Effector memory CD8-positive, alpha-beta T cell (primary cell): ENCODE data around the gene TSPAN6.

Source experiments
- ATAC-seq: fragments of 150-1000 bp; cut with Tn5 transposase; replicated peaks from 2 replicates; pipeline ENCODE4 v1.10.0; 2021; ENCODE audit warnings: mild to moderate bottlenecking, moderate library complexity
- DNase-seq, 3 experiments: peaks; one replicate each; pipeline ENCODE4 v3.0.0; 2021
- H3K27ac Mint-ChIP-seq, 2 donors: one replicate each; pipeline ENCODE4 v1.8.0; 2022; ENCODE audit warnings: mild to moderate bottlenecking in 2 of 2, mixed read lengths in 2 of 2, moderate library complexity in 2 of 2
- H3K27me3 Mint-ChIP-seq, 2 donors: one replicate each; pipeline ENCODE4 v1.8.0; 2022; ENCODE audit warnings: mixed read lengths in 2 of 2
- H3K36me3 Mint-ChIP-seq: one replicate; pipeline ENCODE4 v1.8.0; 2022; ENCODE audit warnings: mild to moderate bottlenecking, moderate library complexity, mixed read lengths; ENCODE audit not compliant: insufficient read depth
- H3K4me1 Mint-ChIP-seq, 2 donors: one replicate each; pipeline ENCODE4 v1.8.0; 2022; ENCODE audit warnings: low read depth in 2 of 2, mixed read lengths in 2 of 2
- H3K4me3 Mint-ChIP-seq, 2 donors: one replicate each; pipeline ENCODE4 v1.8.0; 2022; ENCODE audit warnings: mild to moderate bottlenecking in 2 of 2, mixed read lengths in 2 of 2, moderate library complexity in 2 of 2
- H3K9me3 Mint-ChIP-seq, 2 donors: one replicate each; pipeline ENCODE4 v1.8.0; 2022; ENCODE audit warnings: mixed read lengths in 2 of 2
- total RNA-seq, 9 experiments: gene quantifications; one replicate each; lab custom pipeline; 2026; lab: John Stamatoyannopoulos, UW

TSPAN6 gene
- total RNA-seq: 0 to 5.3 (median 1.3) reads per million in 9 experiments

- Mint-ChIP-seq H3K9me3 (no peaks in the 10 kb centered on the region), H3K36me3 (peaks cover 6% of the 10 kb centered on the region), H3K27me3 (peaks cover 11 to 21% of the 10 kb centered on the region in 2 donors), H3K27ac (peak within 1 kb of the TSS; percentile 26 to 81), H3K4me1 (peaks cover 0 to 3% of the 10 kb centered on the region in 2 donors), H3K4me3 (peak within 1 kb of the TSS; percentile 80 to 86)
- DNase-seq (peak; percentile 40 to 47 (median 45)), ATAC-seq (peak; percentile 98)
Measured at GRCh38 chrX:100636321-100636991, at the start of gene TSPAN6. TSS of gene TSPAN6 (minus strand) at chrX:100636806. CDS start at chrX:100636694, 112 bp downstream.

GRCh38 chrX:100685997-100686305 is 49.3 kb upstream of the TSPAN6 start:
- ATAC-seq: no peak
- Mint-ChIP-seq H3K4me1 (no peaks in the 10 kb centered on the region), H3K36me3 (no peaks in the 10 kb centered on the region), H3K4me3 (no peak overlapping the region), H3K27ac (no peak overlapping the region), H3K9me3 (no peaks in the 10 kb centered on the region), H3K27me3 (no peaks in the 10 kb centered on the region)
- DNase-seq: no peak

GRCh38 chrX:100685284-100685996 is 48.8 kb upstream of the TSPAN6 start:
- Mint-ChIP-seq H3K27ac (no peak overlapping the region), H3K27me3 (no peaks in the 10 kb centered on the region), H3K36me3 (no peaks in the 10 kb centered on the region), H3K4me1 (no peaks in the 10 kb centered on the region), H3K4me3 (no peak overlapping the region), H3K9me3 (no peaks in the 10 kb centered on the region)
- DNase-seq (peak; percentile 21 to 44 (median 35)), ATAC-seq (peak; percentile 62)

GRCh38 chrX:100682939-100683338 is 46.3 kb upstream of the TSPAN6 start:
- Mint-ChIP-seq H3K4me1 (no peaks in the 10 kb centered on the region), H3K4me3 (no peak overlapping the region), H3K27ac (no peak overlapping the region), H3K9me3 (no peaks in the 10 kb centered on the region), H3K27me3 (no peaks in the 10 kb centered on the region), H3K36me3 (no peaks in the 10 kb centered on the region)
- DNase-seq: no peak
- ATAC-seq: no peak

GRCh38 chrX:100681599-100681998 is 45.0 kb upstream of the TSPAN6 start:
- Mint-ChIP-seq H3K9me3 (no peaks in the 10 kb centered on the region), H3K4me1 (no peaks in the 10 kb centered on the region), H3K4me3 (no peak overlapping the region), H3K36me3 (no peaks in the 10 kb centered on the region), H3K27ac (no peak overlapping the region), H3K27me3 (no peaks in the 10 kb centered on the region)
- ATAC-seq: no peak
- no peak for DNase-seq

GRCh38 chrX:100680756-100681155 is 44.1 kb upstream of the TSPAN6 start:
- ATAC-seq (no peak), DNase-seq (no peak)
- Mint-ChIP-seq H3K9me3 (no peaks in the 10 kb centered on the region), H3K4me1 (no peaks in the 10 kb centered on the region), H3K27me3 (no peaks in the 10 kb centered on the region), H3K4me3 (no peak overlapping the region), H3K36me3 (no peaks in the 10 kb centered on the region), H3K27ac (no peak overlapping the region)

GRCh38 chrX:100677611-100678181 is 41.1 kb upstream of the TSPAN6 start:
- Mint-ChIP-seq H3K27ac (no peak overlapping the region), H3K4me3 (no peak overlapping the region), H3K9me3 (no peaks in the 10 kb centered on the region), H3K36me3 (no peaks in the 10 kb centered on the region), H3K27me3 (no peaks in the 10 kb centered on the region), H3K4me1 (no peaks in the 10 kb centered on the region)
- no peak for DNase-seq
- no peak for ATAC-seq

GRCh38 chrX:100674705-100675104 is 38.1 kb upstream of the TSPAN6 start:
- no peaks in the 10 kb centered on the region for H3K4me1 Mint-ChIP-seq
- DNase-seq (no peak), ATAC-seq (no peak)
- H3K36me3 Mint-ChIP-seq: no peaks in the 10 kb centered on the region
- H3K27me3 Mint-ChIP-seq: no peaks in the 10 kb centered on the region
- no peaks in the 10 kb centered on the region for H3K9me3 Mint-ChIP-seq
- no peak overlapping the region for H3K4me3 Mint-ChIP-seq
- no peak overlapping the region for H3K27ac Mint-ChIP-seq

GRCh38 chrX:100673397-100673953 is 36.9 kb upstream of the TSPAN6 start:
- Mint-ChIP-seq H3K4me1 (no peaks in the 10 kb centered on the region), H3K27me3 (peaks cover 0 to under 1% of the 10 kb centered on the region in 2 donors)

GRCh38 chrX:100672966-100673365 is 36.4 kb upstream of the TSPAN6 start:
- no peaks in the 10 kb centered on the region for H3K9me3 Mint-ChIP-seq
- H3K36me3 Mint-ChIP-seq: no peaks in the 10 kb centered on the region
- H3K27me3 Mint-ChIP-seq: peaks cover 0 to 5% of the 10 kb centered on the region in 2 donors
- no peak overlapping the region for H3K27ac Mint-ChIP-seq
- ATAC-seq (no peak), DNase-seq (no peak)
- H3K4me3 Mint-ChIP-seq: no peak overlapping the region
- H3K4me1 Mint-ChIP-seq: no peaks in the 10 kb centered on the region

More at GRCh38 chrX:100673397-100673953, 36.9 kb upstream of the TSPAN6 start:
- DNase-seq (no peak), ATAC-seq (no peak)
- Mint-ChIP-seq H3K4me3 (no peak overlapping the region), H3K27ac (no peak overlapping the region), H3K36me3 (no peaks in the 10 kb centered on the region), H3K9me3 (no peaks in the 10 kb centered on the region)

- DNase-seq: no peak
- no peak for ATAC-seq
- Mint-ChIP-seq H3K4me3 (no peak overlapping the region), H3K36me3 (no peaks in the 10 kb centered on the region), H3K27ac (no peak overlapping the region), H3K9me3 (no peaks in the 10 kb centered on the region), H3K27me3 (peaks cover 13 to 26% of the 10 kb centered on the region in 2 donors), H3K4me1 (no peaks in the 10 kb centered on the region)
Measured at GRCh38 chrX:100663642-100664041, 27.0 kb upstream of the TSPAN6 start.

- H3K27me3 Mint-ChIP-seq: peaks cover 13 to 19% of the 10 kb centered on the region in 2 donors
- H3K36me3 Mint-ChIP-seq: no peaks in the 10 kb centered on the region
- no peaks in the 10 kb centered on the region for H3K9me3 Mint-ChIP-seq
- DNase-seq (no peak), ATAC-seq (no peak)
- no peaks in the 10 kb centered on the region for H3K4me1 Mint-ChIP-seq
- no peak overlapping the region for H3K27ac Mint-ChIP-seq
- H3K4me3 Mint-ChIP-seq: no peak overlapping the region
Measured at GRCh38 chrX:100662796-100663195, 26.2 kb upstream of the TSPAN6 start.

GRCh38 chrX:100662170-100662569 is 25.6 kb upstream of the TSPAN6 start:
- Mint-ChIP-seq H3K9me3 (no peaks in the 10 kb centered on the region), H3K27me3 (peaks cover 6 to 14% of the 10 kb centered on the region in 2 donors), H3K36me3 (no peaks in the 10 kb centered on the region), H3K4me1 (no peaks in the 10 kb centered on the region), H3K27ac (no peak overlapping the region), H3K4me3 (no peak overlapping the region)
- no peak for ATAC-seq
- DNase-seq: no peak
